CD4-positive, alpha-beta T cell treated with Interleukin-12 subunit alpha and Interleukin-12 subunit beta, for 1 hour (primary cell): Measurements from ENCODE around the gene SQOR.

ENCODE experiments used
- DNase-seq: peaks from one replicate; pipeline ENCODE4 v3.0.0-alpha.2; 2020

Gene SQOR

GRCh38 chr15:45714590-45715488, 80.0 kb downstream of the SQOR start:
- peak; percentile 30 for DNase-seq

- no peak for DNase-seq
Measured at GRCh38 chr15:45715528-45715927, 80.7 kb downstream of the SQOR start.

GRCh38 chr15:45719490-45719889, 84.7 kb downstream of the SQOR start:
- DNase-seq: no peak

GRCh38 chr15:45720183-45720582, 85.4 kb downstream of the SQOR start:
- DNase-seq: no peak

GRCh38 chr15:45728641-45729040, 93.8 kb downstream of the SQOR start:
- DNase-seq: no peak

- DNase-seq: no peak
Measured at GRCh38 chr15:45729141-45729540, 94.3 kb downstream of the SQOR start.

- DNase-seq: no peak
Measured at GRCh38 chr15:45731343-45731742, 96.5 kb downstream of the SQOR start.

GRCh38 chr15:45732662-45733061, 97.8 kb downstream of the SQOR start:
- no peak for DNase-seq

- DNase-seq: no peak
Measured at GRCh38 chr15:45734260-45734711, 99.5 kb downstream of the SQOR start.
